Fibroblast of lung (primary cell): ENCODE data around the gene MKLN1.

Source experiments
- EZH2 ChIP-seq: IDR thresholded peaks from 2 replicates; pipeline ENCODE4 v1.5.1; 2012; ENCODE audit warnings: low read length, control low read depth, mild to moderate bottlenecking; ENCODE audit errors: missing control alignments
- TF ChIP-seq, protein P1 (sequence below), 2 donors: IDR thresholded peaks in 1 of 2; conservative IDR thresholded peaks in 1 of 2; 1 replicate in 1 of 2; 2 replicates in 1 of 2; pipeline ENCODE4 v1.5.1; 2011 to 2012; ENCODE audit warnings: low read length in 2 of 2, control low read depth in 1 of 2, inconsistent platforms in 1 of 2, low read depth in 1 of 2, mild to moderate bottlenecking in 1 of 2

DNA sequence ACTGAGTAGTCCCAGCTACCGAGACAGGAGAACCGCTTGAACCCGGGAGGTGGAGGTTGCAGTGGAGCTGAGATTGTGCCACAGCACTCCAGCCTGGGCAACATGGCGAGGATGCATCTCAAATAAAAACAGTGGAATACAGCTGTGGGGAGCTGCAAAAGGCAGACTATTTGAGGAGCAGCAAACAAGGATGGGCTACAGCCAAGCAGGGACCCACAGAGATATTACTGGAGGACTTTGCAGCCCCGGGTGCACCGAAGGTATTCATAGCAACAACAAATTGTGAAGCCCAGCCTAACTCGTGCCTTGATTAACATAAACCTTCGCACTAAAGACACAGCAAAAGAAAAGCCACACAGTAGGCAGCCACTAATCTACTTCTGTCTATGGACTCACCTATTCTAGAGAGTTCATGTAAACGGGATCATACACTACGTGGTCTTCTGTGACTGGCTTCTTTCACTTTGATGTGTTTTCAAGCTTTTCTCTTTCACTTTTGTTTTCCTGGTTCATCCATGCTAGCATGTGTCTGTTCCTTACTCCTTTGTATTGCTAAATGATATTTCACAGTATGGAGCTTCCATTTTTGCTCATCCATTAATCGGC lies 194.8 kb downstream of the MKLN1 start:
- TF ChIP-seq, protein P1, sequence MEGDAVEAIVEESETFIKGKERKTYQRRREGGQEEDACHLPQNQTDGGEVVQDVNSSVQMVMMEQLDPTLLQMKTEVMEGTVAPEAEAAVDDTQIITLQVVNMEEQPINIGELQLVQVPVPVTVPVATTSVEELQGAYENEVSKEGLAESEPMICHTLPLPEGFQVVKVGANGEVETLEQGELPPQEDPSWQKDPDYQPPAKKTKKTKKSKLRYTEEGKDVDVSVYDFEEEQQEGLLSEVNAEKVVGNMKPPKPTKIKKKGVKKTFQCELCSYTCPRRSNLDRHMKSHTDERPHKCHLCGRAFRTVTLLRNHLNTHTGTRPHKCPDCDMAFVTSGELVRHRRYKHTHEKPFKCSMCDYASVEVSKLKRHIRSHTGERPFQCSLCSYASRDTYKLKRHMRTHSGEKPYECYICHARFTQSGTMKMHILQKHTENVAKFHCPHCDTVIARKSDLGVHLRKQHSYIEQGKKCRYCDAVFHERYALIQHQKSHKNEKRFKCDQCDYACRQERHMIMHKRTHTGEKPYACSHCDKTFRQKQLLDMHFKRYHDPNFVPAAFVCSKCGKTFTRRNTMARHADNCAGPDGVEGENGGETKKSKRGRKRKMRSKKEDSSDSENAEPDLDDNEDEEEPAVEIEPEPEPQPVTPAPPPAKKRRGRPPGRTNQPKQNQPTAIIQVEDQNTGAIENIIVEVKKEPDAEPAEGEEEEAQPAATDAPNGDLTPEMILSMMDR (conservative IDR thresholded peaks at IDR 0.05 in 1 of 2, IDR thresholded peaks at IDR 0.05 in 1 of 2; ENCODE audit: low read depth in 1 of 2, low read length in 2 of 2): no peak
- no peak for TF ChIP-seq EZH2
